Stimulated activated CD4-positive, alpha-beta T cell treated with anti-CD3 and anti-CD28 coated beads, Interleukin-2, amount 100 ng/mL, for 24 hours (primary cell): ENCODE data around the gene WDR26.

Experiments used
- DNase-seq, 2 donors: peaks; one replicate each; pipeline ENCODE4 v3.0.0-alpha.2; 2020

WDR26 gene

DNA sequence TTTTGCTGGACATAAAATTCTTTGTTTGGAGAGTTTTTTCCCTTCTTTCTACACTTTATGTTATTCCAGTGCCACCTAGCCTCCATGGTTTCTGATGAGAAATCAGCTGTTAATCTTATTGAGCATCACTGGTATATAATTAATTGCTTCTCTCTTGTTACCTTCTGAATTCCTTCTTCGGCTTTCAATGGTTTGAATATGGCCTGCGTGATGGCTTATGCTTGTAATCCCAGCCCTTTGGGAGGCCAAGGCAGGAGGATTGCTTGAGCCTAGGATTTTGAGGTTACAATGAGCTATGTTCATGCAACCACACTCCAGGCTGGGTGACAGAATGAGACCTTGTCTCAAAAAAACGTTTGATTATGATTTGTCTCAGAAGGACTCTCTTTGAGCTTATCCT, 90.9 kb downstream of the WDR26 start:
- DNase-seq: no peak

DNA sequence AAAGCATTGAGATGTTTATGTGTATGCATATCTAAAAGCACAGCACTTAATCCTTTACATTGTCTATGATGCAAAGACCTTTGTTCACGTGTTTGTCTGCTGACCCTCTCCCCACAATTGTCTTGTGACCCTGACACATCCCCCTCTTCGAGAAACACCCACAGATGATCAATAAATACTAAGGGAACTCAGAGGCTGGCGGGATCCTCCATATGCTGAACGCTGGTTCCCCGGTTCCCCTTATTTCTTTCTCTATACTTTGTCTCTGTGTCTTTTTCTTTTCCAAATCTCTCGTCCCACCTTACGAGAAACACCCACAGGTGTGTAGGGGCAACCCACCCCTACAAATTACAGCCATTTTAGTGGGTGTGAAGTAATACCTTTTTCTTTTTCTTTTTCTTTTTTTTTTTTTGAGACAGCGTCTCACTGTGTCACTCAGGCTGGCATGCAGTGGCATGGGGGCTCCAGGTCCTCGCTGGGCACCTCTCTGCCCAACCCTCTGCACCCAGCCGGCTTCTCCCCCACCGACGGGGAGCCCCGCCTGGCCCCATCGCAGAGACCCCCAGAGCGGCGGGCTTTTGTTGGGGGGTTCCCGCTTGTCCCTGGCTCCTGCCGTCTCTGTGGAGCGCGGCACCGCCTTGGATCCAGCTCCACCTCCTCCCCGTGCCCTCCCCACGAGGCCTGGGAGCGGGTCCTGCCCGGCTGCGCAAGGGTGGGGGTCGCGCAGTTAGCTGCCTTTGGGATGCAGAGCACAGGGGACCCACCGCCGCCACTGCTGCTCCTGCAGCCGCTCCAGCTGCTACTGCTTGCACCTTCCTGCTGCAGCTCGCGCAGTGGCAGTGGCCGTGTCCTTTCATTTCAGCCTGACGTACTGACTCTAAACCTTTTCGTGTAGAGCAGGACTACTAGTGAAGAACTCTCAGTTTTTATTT, 93.9 kb downstream of the WDR26 start:
- DNase-seq: peak; percentile 33 to 36

DNA sequence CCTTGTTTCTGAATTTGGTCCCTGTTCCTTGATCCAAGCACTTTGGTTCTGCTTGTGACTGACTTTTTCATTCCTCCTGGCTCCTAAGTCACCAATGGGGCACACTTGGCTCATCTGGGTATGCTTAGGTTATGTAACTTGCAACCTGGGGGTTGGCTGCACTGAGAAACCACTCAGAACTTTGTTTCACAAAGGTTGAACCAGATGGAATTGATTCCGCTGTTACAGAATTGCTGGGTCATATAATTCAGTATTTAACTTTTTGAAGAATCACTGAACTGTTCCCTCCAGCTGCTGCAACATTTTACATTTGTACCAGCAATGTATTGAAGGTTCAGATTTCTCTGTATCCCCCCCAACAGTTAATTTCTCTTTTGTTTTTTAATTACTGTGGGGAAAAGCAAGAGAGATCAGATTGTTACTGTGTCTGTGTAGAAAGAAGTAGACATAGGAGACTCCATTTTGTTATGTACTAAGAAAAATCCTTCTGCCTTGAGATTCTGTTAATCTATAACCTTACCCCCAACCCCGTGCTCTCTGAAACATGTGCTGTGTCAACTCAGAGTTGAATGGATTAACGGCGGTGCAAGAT, 95.1 kb downstream of the WDR26 start:
- no peak for DNase-seq

DNA sequence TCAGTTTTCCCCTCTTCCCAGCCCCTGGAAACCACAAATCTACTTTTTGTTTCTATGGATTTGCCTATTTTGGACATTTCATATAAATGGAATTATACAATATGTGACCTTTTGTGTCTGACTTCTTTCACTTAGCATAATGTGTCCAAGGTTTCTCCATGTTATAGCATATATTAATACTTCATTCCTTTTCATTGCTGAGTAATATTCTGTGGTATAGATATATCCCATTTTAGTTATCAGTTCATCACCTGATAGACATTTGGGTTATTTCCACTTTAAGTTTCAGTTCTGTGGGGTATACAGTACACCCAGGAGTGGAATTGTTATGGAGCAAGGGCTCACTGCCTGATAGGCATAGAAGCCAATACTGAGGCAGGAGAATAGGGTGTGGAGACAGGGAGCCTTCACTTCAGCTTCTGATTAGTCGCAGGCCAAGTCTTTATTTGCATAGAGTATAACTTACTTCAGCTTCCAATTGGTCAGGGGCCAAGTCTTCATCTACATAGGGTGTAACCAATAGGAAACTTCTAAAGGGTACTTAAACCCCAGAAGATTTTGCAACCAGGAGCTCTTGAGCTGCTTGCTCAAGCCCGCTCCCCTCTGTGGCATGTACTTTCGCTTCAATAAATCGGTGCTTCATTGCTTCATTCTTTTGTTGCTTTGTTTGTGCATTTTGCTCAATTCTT, 96.3 kb downstream of the WDR26 start:
- DNase-seq: no peak
